GM21367 (cell line): ENCODE data around the gene CPNE5.

Experiments
- ATAC-seq: cut with Tn5 transposase; IDR thresholded peaks from one replicate; pipeline ENCODE4 v1.9.1; 2021; ENCODE audit not compliant: unreplicated experiment

The CPNE5 gene

DNA sequence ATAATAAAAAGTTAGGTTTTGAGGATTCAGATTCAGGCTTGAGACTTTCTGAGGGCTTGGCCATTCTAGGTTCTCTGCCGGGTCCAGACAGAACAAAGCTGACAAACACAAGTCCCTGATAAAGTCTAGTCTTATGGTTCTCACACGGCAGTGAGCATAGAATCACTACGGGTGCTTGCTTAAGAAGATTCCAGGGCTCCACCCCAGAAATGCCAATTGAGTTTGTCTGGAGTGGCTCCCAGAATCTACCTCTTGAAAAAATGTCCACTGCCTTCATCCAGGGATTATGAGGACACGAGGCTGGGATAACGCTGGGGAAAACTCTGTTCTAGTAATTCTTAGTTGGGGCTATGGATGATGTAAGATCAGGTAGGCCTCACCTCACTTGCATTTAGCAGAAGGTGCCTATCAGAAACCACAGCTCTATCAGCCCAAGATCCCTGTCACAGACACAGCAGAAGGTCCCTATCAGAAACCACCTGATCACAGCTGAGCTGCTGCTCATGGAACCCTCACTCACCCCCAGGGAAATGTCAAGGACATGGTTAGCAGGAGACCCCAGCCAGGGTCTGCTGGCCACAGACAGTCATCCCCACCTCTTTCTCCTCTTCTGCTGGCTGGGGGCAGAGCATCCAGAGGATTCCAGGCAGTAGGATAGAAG, 89.3 kb downstream of the CPNE5 start:
- ATAC-seq = no peak

DNA sequence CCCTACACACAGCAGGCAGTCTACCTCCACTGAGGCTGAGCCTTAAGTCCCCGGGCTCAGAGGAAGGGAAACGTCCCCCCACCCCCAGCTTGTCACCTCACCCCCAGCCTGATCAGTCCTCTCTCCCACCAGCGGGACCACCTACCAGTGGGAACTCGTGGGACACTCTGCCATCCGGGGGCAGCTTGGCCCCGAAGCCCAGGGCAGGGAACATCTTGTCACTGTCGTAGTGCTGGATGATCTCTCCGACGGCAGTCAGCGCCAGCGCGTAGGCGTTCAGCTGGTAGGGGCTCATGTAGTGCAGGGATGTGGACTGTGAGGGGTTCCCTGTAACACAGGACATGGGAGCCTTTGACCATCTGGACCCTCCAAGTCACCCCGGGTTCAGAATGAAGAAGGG, 93.0 kb downstream of the CPNE5 start:
- ATAC-seq = no peak

DNA sequence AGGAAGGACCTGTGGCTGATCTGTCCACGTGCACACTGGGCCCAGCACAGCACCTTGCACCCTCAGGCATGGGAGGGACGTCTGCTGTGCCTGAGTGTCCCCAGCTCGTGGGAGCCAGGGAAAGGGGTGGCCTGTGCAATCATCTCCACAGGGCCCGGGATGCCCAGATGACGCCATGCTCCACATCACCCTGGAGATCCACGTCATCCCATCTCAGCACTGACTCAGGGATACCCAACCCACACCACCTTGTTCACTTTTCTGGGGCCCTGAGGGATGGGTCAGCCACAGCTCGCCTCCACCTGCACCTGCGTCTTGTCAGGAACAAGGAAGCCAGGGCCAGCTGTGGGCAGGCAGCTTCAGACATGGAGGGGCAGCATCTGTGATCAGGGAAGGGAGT, 93.4 kb downstream of the CPNE5 start:
- ATAC-seq = no peak

DNA sequence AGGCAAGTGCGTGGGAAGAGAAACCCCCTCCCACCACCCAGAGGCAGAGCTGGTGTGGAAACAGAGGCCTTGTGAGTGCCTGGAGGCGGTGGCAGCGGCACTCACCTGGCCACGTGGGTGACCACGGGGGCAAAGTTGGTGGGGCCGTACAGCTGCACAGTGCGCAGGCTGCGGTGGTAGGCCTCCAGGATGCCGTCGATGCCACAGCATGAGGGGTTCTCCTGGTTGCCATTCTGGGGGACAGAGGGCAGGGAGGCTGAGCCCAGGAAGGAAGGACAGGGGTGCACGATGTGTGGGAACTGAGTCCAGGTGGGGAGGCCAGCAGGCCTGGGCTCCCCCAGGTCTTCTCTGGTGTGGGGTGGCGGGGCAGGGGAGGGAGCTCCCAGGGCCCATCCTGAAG, 94.0 kb downstream of the CPNE5 start:
- ATAC-seq = no peak

DNA sequence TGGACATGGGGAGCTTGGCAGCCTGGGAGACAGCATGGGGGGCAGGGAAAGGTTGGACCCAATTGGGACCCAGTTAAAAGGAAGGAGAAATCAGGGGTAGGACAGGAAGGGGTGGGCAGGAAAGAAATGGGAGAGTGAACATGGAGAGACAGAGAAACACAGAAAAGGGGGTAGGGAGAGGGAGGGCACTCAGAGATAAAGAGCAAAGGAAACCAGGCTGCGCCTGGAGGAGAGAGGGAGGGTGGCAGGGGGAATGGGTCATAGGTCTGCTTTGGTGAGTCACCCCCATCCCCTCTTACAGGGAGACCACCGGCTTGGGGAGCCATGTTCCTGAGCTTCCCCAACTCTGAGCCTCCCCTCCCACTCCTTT, 95.0 kb downstream of the CPNE5 start:
- no peak for ATAC-seq

DNA sequence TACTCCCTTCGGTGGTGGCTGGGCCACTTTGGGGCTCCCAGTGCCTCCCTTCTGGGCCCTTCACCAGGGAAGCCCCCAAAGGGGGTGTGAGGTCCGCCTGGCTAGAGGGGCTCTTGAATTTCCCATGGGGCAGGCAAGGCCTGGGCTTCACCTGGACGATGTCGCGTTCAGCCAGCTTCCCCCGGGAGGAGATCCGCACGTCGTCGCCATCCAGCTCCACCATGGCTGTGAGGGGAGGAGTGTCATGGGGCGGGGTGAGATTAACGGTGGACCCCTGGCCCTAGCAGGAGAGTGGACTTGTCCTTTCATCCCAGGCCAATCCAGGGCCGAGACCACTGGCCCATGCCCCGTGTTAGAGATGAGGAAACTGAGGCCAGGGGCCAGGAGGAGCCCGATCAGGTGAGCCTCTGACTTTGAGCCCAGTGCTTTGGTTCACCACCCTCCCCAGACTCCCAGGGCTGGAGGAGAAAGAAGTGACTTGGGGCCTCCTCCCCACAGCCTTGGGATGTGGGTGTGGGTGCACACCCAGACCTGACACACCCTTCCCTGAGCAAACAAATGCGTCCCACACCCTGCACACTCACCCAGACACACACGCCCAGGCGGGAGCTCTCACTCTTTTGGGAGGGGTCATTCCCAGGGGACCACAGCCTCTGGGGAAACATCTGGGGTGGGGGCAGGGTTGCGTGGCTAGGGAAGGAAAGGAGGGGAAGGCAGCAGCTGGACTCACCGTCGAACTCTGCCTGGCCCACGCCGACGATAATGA, 95.5 kb downstream of the CPNE5 start:
- no peak for ATAC-seq

DNA sequence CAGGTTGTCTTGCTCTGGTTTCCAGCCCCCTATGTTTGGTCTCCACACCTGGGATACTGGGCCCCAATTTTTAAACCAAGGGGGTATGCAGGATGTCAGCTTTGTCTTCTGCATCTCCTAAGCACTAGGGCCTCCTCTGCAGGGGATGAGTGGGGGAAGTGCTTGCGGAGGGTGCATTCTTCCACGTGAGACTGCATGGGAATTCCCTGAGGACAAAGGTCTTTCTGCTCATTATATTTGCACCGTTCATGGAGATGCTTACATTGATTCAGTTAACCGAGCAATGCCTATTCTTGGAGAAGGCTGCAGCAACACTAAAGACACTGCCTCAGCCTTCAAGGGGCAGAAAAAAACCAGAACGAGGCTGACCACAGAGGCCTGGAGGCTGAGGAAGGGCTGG, 96.2 kb downstream of the CPNE5 start:
- no peak for ATAC-seq

DNA sequence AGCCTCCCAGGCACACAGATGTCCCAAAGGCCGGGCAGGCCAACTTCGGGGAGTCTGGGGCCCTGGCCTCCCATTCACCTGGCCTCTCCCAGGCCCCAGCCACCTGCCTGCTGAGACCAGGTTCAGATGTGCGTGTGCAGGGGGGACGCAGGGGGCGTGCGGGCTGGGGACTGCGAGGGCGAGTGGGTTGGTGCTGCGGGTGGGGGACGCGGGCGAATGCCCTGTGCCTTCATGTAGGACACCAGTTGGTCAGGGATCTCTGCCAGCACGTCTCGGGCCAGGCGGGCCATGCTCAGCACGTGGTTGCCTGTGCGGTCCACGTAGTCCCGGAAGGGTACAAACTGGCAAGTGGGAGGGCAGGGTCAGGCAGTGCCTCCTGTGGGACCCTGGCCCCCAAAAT, 97.1 kb downstream of the CPNE5 start:
- ATAC-seq = no peak

DNA sequence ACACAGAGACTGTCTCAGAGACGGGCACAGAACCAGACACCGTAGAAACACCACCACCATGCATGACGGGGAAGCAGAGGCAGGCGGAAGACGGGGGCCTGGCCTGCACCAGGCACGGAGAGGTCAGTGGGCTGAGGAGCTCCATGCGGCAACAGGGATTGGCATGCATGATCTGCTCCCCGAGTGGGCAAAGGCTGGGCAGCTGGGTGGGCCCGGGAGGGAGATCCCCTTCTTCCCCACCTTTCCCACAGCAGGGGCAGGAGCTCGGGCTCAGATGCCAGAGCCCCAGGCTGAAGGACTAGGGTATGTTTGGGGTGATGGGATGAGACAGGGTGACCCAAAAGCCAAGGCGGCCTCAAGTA, 98.4 kb downstream of the CPNE5 start:
- ATAC-seq = no peak

DNA sequence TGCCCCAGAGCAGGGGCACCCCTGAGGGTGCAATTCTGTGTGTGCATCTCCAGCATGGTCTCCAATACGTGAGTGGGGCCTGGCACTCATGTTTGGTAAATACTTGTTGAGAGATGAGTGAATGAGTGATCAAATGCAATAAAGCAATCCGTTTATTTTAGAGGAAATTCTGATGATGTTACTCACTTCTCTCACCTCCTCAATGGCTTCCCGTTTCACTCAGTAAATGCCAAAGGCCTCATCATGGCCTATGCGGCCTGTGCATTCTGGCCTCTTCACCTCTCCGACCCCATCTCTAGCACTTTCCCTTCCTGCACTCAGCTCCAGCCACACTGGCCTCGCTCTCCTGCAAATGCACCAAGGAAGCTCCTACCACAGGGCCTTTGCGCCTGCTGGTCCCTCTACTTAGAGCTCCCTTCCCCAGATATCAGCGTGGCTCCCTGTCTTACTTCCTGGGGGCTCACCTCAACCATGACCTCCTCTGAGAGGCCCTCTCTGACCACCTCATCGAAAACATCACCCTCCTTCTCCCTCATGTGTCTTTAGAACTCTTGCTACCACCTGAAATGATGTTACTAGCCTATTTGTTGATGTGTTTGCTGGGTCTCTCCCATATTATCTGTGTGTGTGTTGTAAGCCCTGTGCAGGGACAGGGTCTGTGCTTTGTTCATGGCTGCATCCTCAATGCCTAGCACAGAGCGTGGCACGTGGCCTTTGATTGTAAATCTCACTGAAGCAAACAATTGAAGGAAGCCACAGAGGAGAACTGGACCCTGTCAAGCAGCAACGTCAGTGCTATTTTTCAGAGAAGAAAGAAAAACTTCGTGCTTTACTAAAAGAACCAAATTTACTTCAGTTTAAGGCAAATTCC, 99.1 kb downstream of the CPNE5 start:
- no peak for ATAC-seq

DNA sequence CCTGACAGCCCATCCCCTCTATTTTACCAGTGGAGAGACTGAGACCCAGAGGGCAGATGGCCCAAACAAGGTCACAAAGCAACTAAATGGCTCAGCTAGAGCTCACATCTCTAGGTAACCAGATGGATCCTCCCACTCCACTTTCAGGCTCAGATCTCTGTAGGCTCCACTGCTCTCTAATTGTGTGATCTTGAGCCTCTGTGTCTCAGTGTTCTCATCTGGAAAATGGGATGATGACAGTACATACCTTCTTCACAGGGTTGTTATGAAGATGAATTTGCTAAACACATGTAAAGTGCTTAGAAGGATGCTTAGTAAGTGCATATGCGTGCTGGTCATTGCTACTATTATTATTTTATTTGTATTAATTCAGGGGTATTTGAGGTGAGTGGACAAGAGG, 101.1 kb downstream of the CPNE5 start:
- ATAC-seq = no peak

DNA sequence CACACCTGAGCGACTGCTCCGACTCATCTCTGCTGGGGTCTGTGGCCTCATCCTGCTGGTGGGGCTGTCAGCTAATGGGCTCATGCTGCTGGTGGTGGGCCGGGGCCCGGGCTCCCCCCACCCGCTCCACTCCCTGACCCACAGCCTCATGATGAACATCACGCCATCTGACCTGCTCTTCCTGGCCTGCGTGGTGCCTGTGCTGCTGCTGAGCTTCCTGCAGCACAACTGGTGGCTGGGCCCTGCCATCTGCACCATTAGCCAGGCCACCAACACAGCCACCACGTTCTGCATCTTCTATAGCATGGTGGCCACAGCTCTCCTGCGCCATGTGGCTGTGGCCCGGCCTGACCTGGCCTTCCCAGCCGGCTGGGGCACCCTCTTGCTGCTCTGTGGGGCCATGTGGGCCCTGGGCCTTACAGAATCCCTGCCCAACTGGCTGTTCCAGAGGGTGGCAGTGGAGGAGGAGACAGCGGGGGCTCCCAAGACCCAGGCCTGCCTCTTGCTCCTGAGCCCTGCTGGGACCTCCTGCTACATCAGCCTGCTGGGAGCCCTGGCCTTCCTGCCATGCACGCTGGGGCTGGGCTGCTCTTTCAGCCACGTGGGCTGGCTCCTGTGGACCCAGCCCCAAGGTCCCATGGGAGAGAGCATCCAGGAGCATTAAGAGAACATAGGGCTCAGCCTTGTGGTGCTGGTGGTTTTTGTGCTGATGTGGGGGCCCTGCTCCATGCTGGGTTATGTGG, 102.0 kb downstream of the CPNE5 start:
- ATAC-seq = no peak

DNA sequence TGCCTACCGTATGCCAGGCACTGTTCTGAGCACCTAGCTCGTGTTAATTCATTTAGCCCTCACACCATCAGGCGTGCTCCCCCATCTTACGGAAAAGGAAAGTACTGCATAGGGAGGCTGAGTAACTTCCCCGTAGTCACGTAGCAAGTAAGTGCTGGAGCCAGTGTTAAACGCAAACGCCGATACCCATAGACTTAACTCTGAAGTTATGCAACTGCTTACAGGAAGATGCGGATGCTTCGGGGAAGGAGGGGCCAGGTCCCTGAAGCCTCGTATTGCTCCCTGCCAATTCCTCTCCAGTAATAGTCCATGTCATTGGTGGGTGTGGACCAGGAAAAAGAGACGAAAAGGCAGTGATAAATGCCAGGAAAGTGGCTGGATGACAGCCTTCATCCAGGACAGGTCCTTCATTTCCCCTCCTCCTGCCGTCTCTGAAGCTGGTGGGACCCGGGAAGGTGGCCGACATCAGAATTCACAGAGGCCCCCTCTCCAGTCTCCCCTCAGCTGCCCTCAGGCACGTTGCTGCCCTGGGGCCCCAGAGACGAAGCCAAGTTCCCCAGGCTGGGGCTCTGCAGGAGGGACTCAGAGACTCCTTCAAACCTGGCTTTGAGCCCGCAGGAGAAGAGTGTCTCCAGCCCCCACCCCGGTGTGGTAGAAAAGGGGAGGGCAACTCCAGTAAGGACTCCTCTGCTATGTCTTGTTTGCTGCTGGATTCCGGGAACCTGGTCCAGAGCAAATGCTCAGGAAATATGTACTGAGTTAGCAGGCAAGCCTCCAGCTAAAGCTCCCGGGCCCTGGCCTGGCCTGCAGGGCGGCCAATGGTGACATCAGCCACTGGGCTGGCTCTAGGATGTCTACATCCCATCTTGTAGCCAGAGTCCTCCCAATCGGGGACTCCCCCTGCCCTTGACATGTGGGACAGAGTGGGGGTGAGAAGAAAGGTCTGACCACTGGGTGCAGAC, 103.9 kb downstream of the CPNE5 start:
- ATAC-seq = no peak

DNA sequence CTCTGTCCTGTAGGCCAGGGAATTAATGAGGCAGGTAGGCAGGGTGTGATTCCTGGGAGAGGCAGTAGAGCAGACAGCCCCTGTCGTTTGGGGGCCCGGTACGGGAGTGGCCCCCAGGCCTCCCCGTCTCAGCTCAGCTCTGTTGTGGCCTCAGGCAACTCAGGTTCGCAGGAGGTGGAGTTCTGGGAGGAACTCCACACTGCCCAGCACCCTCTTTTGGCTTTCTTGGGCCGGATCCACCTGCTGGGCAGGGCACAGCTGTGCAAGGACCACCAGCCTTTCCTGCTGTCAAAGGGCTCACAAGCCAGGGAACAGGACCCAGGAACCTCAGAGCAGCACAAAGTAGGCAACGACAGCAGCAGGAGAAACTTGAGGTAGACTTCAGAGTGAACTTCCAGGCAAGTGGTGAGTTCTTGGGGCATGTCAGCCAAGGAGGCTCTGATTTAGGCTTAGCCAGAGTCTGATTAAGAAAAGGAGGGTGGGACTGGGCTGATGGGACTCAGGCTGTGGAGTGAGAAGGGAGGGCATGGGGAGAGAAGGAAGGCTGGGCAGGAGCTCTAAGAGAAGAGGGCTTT, 104.7 kb downstream of the CPNE5 start:
- no peak for ATAC-seq

DNA sequence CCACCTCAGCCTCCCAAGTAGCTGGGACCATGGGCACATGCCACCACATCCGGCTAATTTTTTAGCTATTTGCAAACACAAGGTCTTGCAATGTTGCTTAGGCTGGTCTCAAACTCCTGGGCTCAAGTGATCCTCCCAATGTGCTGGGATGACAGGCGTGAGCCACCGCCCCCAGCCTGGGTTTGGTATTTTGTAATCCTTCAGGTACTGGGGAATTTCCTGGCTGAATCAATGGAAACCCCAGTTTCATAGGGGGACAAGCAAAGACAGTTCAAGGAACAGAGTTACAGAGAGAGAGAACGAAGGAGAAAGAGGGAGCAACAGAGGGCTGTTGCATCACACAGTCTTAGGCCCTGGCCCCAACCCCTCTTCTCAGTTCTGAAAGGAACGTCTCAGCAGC, 105.9 kb downstream of the CPNE5 start:
- no peak for ATAC-seq

DNA sequence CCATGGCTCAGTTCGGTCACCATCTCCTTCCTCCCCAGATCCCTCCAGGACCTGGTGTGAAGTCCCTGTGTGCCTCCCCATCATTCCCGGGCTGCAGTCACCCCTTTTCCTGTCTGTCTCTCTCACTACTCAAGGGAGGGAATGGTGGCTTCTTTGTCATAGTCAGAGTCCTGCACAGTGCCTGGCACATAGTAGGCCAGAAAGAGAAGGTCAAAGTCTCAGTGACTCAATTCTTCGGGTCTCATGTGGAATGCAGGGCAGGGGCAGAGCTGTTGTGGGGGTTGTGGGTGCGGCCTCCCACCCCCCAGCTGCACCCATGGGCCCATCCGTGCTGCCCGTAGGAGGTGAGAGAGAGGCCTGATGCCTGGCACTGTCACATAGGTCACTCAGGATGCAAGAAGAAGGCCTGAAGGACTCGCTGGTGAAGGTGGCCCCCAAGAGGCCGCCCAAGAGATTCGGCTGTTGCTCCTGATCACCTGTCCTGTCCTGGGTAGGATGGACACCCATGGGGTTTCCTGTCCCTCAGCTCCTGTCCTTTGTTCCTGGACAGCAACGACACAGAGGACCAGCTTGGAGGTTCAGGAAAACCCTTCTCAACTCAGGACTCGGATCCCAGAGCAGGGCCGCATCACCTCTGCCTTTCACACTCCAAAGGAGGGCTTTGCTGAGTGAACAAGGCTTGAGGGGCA, 107.5 kb downstream of the CPNE5 start:
- ATAC-seq = no peak

DNA sequence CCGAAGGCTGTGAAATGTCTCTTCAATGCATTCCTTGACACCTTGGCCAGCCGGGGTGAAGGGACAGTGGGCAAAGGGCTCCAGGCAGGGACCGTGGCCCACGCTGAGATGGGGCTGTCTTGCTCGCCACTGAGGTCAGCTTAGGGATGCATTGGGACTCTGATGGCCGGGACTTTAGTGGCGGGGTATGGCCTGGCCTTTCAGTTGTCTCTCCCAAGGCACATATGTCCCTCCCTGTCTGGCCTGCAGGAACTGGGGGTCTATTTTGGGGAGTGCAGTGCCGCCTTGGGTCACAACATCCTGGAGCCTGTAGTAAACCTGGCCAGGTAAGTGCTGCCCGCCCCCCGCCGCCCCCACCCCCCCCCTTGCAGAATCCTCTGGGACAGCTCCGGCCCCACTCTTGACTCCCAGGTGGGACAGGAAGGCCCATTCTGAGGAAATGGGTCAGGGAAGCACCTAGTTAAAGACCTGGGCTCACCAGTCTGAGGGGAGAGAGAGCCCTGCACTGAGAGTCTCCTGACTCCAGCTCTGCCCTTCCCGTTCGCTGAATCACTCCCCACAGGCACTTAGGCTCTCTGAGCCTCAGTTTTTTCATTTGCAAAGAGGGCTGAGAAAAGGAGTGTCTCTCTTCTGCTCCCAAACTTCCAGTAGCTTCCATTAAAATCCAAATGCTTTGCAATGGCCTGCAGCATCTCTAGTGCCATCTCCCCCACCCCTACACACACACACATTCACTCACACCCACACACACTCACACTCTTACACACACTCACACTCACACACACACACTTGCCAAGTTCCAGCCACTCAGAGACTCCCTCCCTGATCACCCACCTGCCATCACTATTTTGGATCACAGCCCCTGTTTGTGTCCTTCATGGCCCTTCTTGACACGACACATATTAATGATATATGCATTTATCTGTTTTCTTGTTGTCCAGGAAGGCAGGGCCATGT, 108.5 kb downstream of the CPNE5 start:
- no peak for ATAC-seq

DNA sequence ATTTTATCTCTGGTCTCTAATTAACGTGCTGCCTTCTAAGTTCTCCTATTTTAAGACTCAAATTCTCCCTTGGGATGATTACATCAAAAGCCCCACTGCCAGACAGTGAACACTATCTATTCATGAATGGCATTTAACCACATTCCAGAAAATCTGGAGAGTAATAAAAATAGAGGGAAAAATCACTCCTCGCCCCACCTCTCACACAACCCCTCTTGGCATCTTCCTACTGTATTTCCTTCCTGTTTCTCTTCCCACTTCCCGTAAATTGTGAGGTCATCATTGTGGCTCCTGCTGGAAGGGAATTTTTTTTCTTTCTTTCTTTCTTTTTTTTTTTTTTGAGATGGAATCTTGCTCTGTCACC, 110.1 kb downstream of the CPNE5 start:
- no peak for ATAC-seq
